ENCODE results near the gene CES3.
A peak's percentile ranks its signal among the peaks of the same experiment; 100 is the strongest.

The CES3 gene

GRCh38 chr16:67013233-67013822, 52.3 kb downstream of the CES3 start:
- DNase-seq = no peak

- peak; percentile 66 for DNase-seq
Observed at GRCh38 chr16:67013823-67014633, 53.0 kb downstream of the CES3 start.

DNA sequence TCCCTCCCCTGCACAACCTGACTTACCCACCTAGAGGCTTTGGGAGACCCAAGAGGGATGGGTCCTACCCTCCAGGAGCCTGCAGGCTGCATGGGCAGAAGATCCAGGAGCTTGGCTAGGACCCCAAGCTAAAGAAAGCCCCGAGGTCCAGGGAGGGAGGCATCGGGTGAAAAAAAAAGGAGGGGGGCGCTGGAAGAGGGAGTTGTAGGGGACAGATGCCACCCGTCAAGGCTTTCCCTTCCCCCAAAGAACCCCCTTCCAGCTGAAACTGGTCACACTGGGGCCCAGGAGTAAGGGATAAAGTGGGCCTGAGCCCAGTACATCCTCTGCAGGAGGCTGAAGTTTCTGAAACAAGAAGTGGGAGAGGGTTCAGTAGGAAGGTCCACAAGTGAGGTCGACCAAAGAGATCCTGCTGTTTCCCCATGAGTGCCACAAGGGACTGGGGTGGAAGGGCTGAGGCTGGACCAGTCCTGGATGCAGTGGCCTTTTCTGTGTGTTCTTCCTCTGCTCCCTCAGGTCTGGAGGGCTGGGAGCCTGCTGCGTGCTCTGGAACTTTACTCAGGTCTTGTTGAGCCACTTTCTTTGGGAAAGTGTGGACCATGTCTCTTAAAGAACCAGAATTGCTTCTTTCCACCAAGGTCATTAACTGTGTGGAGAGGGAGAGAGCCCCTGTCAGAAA, 53.7 kb downstream of the CES3 start:
- no peak for DNase-seq

GRCh38 chr16:67015313-67015731, 54.3 kb downstream of the CES3 start:
- no peak for DNase-seq

- DNase-seq = no peak
Observed at GRCh38 chr16:67016143-67016542, 55.1 kb downstream of the CES3 start.

DNA sequence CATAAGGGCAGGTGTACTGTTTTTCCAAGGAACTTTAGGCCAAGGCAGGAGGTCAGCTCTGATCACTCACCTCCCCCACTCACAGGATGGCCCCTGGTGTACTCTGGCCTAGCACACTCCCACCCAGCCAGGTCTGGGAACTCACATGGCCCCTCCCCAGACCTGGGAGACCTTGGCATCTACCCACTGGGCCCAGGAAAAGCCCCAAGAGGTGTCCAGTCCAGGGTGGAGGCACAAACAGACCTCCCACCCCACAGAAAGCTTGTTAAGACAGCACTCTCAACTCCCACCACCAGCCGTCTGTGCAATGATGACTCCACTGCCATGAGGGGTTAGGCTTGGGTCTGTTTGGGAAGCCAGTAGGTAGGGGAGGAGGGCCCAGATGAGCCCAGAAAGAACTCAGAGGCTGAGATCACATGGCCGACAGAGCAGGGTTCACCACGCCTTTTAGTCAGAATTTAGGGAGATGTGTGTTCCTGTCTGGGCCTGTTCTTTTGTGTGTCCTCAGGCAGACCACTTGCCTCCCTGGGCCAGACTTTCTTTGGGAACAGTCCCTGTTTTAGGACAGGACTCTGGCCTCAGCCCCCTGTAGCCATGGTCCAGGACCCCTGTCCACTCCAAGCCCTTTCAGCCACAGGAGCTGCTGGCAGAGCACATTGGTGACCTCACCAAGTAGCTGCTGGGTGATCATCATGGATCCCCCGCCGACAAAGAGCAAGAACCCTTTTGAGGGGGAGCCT, 55.8 kb downstream of the CES3 start:
- DNase-seq = no peak

DNA sequence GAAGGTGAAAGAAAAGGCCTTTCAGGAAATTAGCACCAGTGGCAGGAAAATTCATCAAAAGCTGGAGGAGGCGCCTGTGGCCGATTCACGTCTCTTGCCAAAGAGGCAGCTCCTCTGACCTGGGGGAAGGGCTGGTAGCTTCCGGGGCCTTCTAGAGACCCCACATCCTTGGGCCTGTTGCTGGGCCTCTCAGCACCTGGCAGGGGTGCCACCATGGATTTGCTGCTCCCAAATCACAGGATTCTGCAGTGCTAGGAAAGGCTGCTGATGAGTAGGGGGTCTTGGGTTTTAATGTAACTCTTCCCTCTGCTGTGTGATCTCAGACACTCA, 56.3 kb downstream of the CES3 start:
- DNase-seq = no peak

DNA sequence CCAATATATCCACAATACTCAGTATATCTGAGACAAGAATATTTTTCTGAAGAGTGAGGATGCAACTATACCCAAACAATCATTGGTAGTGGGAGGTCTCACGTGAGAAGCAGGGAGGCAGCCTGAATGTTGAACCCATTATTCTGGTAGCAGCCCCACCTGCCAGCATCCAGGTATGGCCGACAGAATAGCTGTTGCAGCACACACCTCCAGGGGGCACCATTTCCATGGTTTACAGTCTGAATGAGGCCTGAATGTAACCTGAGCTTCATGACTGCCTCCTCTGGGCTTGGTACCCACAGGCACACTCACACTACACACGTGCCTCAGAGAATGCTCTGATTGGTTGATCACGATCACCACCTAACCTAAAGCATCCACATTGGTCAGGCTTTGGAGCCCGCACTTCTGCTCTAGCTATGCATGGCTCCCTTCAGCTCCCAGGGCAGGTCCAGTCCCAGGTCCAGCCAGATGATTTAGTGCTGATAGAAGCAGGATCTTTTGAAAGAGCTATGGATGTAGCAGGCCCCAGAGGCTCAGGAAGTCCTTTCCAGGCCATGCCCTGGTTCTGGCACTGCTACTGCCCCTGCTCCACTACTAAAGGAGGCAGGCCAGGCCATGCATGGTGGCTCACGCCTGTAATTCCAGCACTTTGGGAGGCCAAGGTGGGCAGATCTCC, 56.9 kb downstream of the CES3 start:
- DNase-seq = peak; percentile 82

DNA sequence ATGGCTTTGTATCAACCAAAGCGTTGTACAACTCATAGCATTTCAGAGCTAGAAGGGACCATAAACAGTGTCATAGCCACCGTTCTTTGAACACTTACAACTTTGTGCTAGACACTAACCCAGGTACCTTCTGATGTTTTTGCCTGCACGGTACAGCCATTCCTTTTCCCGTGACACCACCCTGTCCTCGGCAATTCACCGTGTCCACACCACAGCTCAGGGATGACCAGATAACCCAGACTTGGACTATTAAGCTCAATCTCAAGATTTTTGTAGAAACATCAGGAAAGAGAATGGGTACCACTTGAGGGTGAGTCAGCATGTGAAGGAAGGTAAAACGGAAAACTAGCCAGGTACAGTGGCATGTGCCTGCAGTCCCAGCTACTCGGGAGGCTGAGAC, 58.1 kb downstream of the CES3 start:
- DNase-seq = no peak

DNA sequence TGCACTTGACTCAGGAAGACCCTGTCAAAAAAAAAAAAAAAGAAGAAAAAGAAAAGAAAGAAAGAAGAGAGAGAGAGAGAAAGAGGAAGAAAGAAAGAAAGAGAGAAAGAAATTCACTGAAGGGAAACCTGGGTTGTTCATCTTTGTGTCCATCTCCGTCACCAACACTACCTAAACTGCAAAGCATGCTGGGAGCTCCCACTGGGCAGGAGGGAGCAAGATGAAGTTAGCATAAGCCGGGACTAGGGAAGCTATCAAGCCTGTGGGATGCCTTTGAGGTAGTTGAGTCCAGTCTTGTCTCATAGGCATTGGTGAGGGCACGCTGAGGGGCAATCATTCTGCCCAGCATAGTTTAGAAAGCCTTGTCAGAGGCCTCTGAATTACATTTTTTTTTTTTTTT, 60.3 kb downstream of the CES3 start:
- no peak for DNase-seq

DNA sequence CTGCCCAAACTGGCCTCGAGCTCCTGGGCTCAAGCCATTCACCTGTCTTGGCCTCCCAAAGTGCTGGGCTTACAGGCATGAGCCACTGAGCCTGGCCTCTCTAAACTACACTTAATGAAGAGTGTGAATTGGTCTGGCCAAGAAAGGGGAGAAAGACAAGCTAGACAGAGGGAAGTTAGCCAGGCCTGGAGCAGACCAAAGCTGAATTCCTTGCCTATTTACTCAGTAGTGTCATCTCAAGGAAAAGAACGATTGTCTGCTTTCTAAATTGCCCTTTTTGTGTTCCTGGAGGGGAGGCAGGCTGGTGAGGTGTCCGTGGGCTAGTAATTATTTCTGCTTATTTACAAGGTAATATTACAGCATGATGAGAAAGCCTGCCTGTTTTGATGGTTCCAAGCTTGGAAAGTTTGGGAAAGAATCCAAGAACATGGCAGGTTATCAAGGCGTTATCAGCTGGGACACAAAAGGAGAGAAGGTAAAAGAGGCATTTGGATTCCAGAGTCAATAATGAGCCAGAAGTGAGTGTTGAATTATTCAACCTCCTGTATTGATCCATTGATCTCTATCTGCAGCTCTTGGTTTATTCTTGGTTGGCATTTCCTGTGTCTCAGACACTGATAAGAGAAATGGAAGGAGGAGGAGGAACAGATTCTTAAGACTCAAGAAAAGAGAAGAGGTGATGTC, 61.6 kb downstream of the CES3 start:
- no peak for DNase-seq

DNA sequence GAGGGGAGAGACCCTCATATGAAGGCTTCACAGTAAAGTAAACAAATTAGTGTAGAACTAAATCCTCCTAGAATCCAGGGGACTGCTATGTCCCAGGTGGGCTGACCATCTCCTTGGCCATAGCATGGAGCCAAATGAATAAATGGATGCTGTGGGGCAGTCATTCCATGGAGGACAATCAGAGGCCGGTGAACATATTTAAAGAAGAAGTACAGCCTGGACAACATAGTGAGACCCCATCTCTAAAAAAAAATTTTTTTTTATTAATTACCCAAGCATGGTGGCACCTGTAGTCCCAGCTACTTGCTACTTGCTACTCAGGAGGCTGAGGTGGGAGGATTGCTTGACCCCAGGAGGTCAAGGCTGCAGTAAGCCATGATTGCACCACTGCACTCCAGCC, 62.6 kb downstream of the CES3 start:
- no peak for DNase-seq
